Panc1 (cell line): ENCODE data around the gene ECHDC1. TPM values are rescaled to one million over a fixed set of nuclear protein-coding genes. Genes with fewer than 3 reads are reported as not detected.

Source experiments
- ATAC-seq: fragments of 200-7000 bp; cut with Tn5 transposase; 2 replicates; pipeline ENCODE4 v1.9.1; 2020; ENCODE audit warnings: mild to moderate bottlenecking, moderate library complexity
- BruUV-seq: library from RNA; stranded (reverse); fragments of 400-500 nt; replicated peaks from 2 replicates; lab custom pipeline; 2021; lab: Mats Ljungman, UMichigan
- CTCF ChIA-PET: fragments of 300-600 bp; sonication (Branson Sonifier 250); formaldehyde crosslinking; loops from one replicate; lab custom pipeline; 2022; ENCODE audit warnings: antibody characterized with exemption; lab: Charles Lee
- POLR2A ChIA-PET: fragments of 300-600 bp; sonication (Branson Sonifier 250); formaldehyde crosslinking; loops from one replicate; lab custom pipeline; 2022; ENCODE audit warnings: antibody characterized with exemption; lab: Charles Lee
- DNase-seq: peaks from one replicate; pipeline ENCODE4 v3.0.0-alpha.2; 2010; ENCODE audit warnings: low read depth, low spot score
- H3K27ac ChIP-seq: 2 replicates; pipeline ENCODE4 v1.5.1; 2011; ENCODE audit warnings: mild to moderate bottlenecking, low read length, inconsistent platforms
- H3K27me3 ChIP-seq: fragments of 200-500 bp; sonication (Bioruptor generic); 2 replicates; pipeline ENCODE4 v1.6.0; 2014; ENCODE audit warnings: low read length, inconsistent platforms; ENCODE audit not compliant: control insufficient read depth, insufficient read depth
- H3K36me3 ChIP-seq: fragments of 200-500 bp; sonication (Bioruptor generic); 2 replicates; pipeline ENCODE4 v1.5.1; 2014; ENCODE audit warnings: inconsistent platforms, mild to moderate bottlenecking, low read length, moderate library complexity; ENCODE audit not compliant: control insufficient read depth, insufficient read depth
- H3K4me1 ChIP-seq: 2 replicates; pipeline ENCODE4 v1.5.1; 2011; ENCODE audit warnings: inconsistent platforms, mild to moderate bottlenecking, low read length, moderate library complexity; ENCODE audit not compliant: control insufficient read depth, insufficient read depth
- H3K4me3 ChIP-seq, 2 experiments: 2 replicates each; pipeline ENCODE4 v1.5.1; 2011 to 2012; ENCODE audit warnings: low read depth in 2 of 2, low read length in 2 of 2, mild to moderate bottlenecking in 2 of 2, inconsistent platforms in 1 of 2, moderate library complexity in 1 of 2
- H3K9me3 ChIP-seq: fragments of 200-500 bp; sonication (Bioruptor generic); 2 replicates; pipeline ENCODE4 v1.5.1; 2014; ENCODE audit warnings: low read depth, mild to moderate bottlenecking, inconsistent platforms, low read length, moderate library complexity; ENCODE audit not compliant: control insufficient read depth, insufficient read depth
- POLR2AphosphoS5 ChIP-seq: IDR thresholded peaks from 2 replicates; pipeline ENCODE4 v1.6.1; 2012; ENCODE audit warnings: mild to moderate bottlenecking, low read depth, low read length, moderate library complexity
- REST ChIP-seq, 2 experiments: IDR thresholded peaks; 2 replicates each; pipeline ENCODE4 v1.6.1; 2011 to 2012; ENCODE audit warnings: low read depth in 2 of 2, control low read depth in 1 of 2, low read length in 1 of 2, mild to moderate bottlenecking in 1 of 2, moderate library complexity in 1 of 2; ENCODE audit not compliant: insufficient read depth in 1 of 2
- SIN3A ChIP-seq: IDR thresholded peaks from 2 replicates; pipeline ENCODE4 v1.6.1; 2012; ENCODE audit warnings: low read depth, mild to moderate bottlenecking, low read length, moderate library complexity, borderline replicate concordance; ENCODE audit not compliant: insufficient read depth
- TCF7L2 ChIP-seq: IDR thresholded peaks from 2 replicates; pipeline ENCODE4 v1.6.1; 2011; ENCODE audit warnings: mild to moderate bottlenecking, low read depth, low read length, inconsistent platforms
- in situ Hi-C: cut with HindIII; loops from 2 replicates; pipeline ENCODE4 v1.10.0; 2016; ENCODE audit warnings: low sequenced_read_pairs, low pct_unique_long_range_greater_than_20kb
- intact Hi-C: fragments of 100-400 bp; cut with micrococcal nuclease; formaldehyde crosslinking; loops from one replicate; pipeline ENCODE4 v1.10.0; 2022; ENCODE audit not compliant: unreplicated experiment
- total RNA-seq: library from RNA; stranded (reverse); gene quantifications from one replicate; pipeline ENCODE4 v1.2.1, GENCODE V29; 2021; ENCODE audit not compliant: unreplicated experiment
- TF ChIP-seq, protein P1 (sequence below): fragments of 450-650 bp; IDR thresholded peaks from 2 replicates; pipeline ENCODE4 v1.5.1; 2017; ENCODE audit warnings: mild to moderate bottlenecking

Gene ECHDC1
- total RNA-seq, 1 experiment from 2014 or later, result 81.9 TPM

- Histone ChIP-seq H3K36me3 (no peaks in the 10 kb centered on the region), H3K27ac (no peak overlapping the region), H3K9me3 (no peaks in the 10 kb centered on the region), H3K4me3 (no peak overlapping the region), H3K27me3 (no peaks in the 10 kb centered on the region; the same call in 1 of the 2 replicates), H3K4me1 (no peaks in the 10 kb centered on the region)
- CTCF ChIA-PET, result interaction anchor here (1.1 kb wide), 1 partner anchor 11 kb away, joined by 3 read pairs; the partner anchor contains the start of gene RNF146
- DNase-seq (no peak), ATAC-seq (no peak)
- in situ Hi-C loops, result no loop called here
- no TSS peak for BruUV-seq
- intact Hi-C loops, result no loop called here
- POLR2A ChIA-PET, result no interaction called here
- TF ChIP-seq POLR2AphosphoS5 (no peak), SIN3A (no peak), REST (IDR thresholded peaks at IDR 0.05; ENCODE audit: insufficient read depth in 1 of 2, low read depth in 2 of 2, low read length in 1 of 2) (no peak), TCF7L2 (no peak)
- TF ChIP-seq, protein P1, sequence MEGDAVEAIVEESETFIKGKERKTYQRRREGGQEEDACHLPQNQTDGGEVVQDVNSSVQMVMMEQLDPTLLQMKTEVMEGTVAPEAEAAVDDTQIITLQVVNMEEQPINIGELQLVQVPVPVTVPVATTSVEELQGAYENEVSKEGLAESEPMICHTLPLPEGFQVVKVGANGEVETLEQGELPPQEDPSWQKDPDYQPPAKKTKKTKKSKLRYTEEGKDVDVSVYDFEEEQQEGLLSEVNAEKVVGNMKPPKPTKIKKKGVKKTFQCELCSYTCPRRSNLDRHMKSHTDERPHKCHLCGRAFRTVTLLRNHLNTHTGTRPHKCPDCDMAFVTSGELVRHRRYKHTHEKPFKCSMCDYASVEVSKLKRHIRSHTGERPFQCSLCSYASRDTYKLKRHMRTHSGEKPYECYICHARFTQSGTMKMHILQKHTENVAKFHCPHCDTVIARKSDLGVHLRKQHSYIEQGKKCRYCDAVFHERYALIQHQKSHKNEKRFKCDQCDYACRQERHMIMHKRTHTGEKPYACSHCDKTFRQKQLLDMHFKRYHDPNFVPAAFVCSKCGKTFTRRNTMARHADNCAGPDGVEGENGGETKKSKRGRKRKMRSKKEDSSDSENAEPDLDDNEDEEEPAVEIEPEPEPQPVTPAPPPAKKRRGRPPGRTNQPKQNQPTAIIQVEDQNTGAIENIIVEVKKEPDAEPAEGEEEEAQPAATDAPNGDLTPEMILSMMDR, result no peak
These were observed 88.1 kb downstream of the ECHDC1 start for GRCh38 chr6:127255286-127255685.

GRCh38 chr6:127249621-127250020 is 93.8 kb downstream of the ECHDC1 start:
- H3K9me3 ChIP-seq, result no peaks in the 10 kb centered on the region
- no peaks in the 10 kb centered on the region; the same call in 1 of the 2 replicates for H3K27me3 ChIP-seq
- BruUV-seq, result no TSS peak
- ATAC-seq (no peak), DNase-seq (no peak)
- TF ChIP-seq, protein P1, result no peak
- TF ChIP-seq REST (IDR thresholded peaks at IDR 0.05; ENCODE audit: insufficient read depth in 1 of 2, low read depth in 2 of 2, low read length in 1 of 2) (no peak), POLR2AphosphoS5 (no peak), TCF7L2 (no peak), SIN3A (no peak)
- no peak overlapping the region for H3K27ac ChIP-seq
- H3K4me1 ChIP-seq, result no peaks in the 10 kb centered on the region
- in situ Hi-C loops, result no loop called here
- ChIA-PET CTCF (no interaction called here), POLR2A (no interaction called here)
- intact Hi-C loops, result no loop called here
- no peaks in the 10 kb centered on the region for H3K36me3 ChIP-seq
- no peak overlapping the region for H3K4me3 ChIP-seq
